Large intestine (tissue), 3 donors: ENCODE measurements around the gene AR. TPM values are rescaled to one million over a fixed set of nuclear protein-coding genes. Genes with fewer than 3 reads are reported as not detected.

Source experiments
- DNase-seq, 2 donors: peaks; one replicate each; pipeline versions ENCODE4 v3.0.0 to v3.0.0-alpha.2; 2013
- H3K27ac ChIP-seq: one replicate; pipeline ENCODE4 v1.5.1; 2013; ENCODE audit warnings: low read length
- H3K27me3 ChIP-seq: 2 replicates; pipeline ENCODE4 v1.6.1; 2013; ENCODE audit warnings: low read length; ENCODE audit not compliant: control insufficient read depth, insufficient read depth
- H3K36me3 ChIP-seq: 2 replicates; pipeline ENCODE4 v1.6.1; 2013; ENCODE audit warnings: low read length; ENCODE audit not compliant: control insufficient read depth, insufficient read depth
- H3K4me1 ChIP-seq: one replicate; pipeline ENCODE4 v1.6.1; 2013; ENCODE audit warnings: low read length; ENCODE audit not compliant: control insufficient read depth, insufficient read depth
- H3K4me3 ChIP-seq: one replicate; pipeline ENCODE4 v1.5.1; 2013; ENCODE audit warnings: low read length
- H3K9me3 ChIP-seq: one replicate; pipeline ENCODE4 v1.6.1; 2013; ENCODE audit warnings: mild to moderate bottlenecking, low read depth, low read length, moderate library complexity; ENCODE audit not compliant: control insufficient read depth
- WGBS: methylation state at CpG from one replicate; pipeline ENCODE4 v1.1.5; 2013; ENCODE audit warnings: low lambda C conversion rate; ENCODE audit not compliant: insufficient coverage; 5-methylcytosine and 5-hydroxymethylcytosine counted together
- polyA plus RNA-seq: library from polyadenylated mRNA; unstranded; fragments of 120-200 nt; gene quantifications from one replicate; pipeline ENCODE4 v1.2.1, GENCODE V29; 2013

AR gene
- polyA plus RNA-seq, 1 donor, result 0.45 TPM

DNA sequence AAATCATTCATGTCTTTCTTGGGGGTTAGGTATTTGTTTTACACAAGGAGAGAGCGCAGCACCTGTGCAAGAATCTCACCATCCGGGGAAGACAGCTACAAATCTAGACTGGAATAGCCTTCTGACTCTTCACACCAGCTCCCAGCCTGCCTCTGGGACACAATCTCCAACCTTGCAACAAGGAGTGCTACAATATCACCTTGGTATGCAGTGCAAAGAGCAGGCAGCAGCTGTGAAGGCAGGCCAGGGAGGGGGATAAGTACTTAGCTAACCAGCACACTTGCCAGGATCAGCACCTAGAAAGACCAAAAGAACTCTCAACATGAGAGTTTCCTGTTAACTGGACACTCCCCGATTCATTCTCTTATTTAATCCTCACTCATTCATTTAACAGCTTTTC lies 235.3 kb downstream of the AR start:
- WGBS, result no CpG with 5 or more reads among the region's 3 CpGs
- H3K27ac ChIP-seq, result no peak overlapping the region

More for the DNA sequence above, 235.3 kb downstream of the AR start:
- Histone ChIP-seq H3K27me3 (no peaks in the 10 kb centered on the region), H3K4me3 (no peak overlapping the region), H3K9me3 (no peaks in the 10 kb centered on the region), H3K4me1 (no peaks in the 10 kb centered on the region), H3K36me3 (no peaks in the 10 kb centered on the region)
- DNase-seq, result no peak
